Right cardiac atrium (tissue), 5 donors: ENCODE results near the gene PSMD11. TPM values are rescaled to one million over a fixed set of nuclear protein-coding genes. Genes with fewer than 3 reads are reported as not detected.
"Not testable (repeated sequence)": the region's sequence is repeated elsewhere in the genome, so short reads cannot be mapped to it uniquely, and the experiment has no call there.

ENCODE experiments used
- ATAC-seq, 2 donors: fragments of 200-7000 bp; cut with Tn5 transposase; one replicate each; pipeline versions ENCODE4 v1.8.0 to v1.9.1; 2020; ENCODE audit warnings: moderate library complexity in 2 of 2, mild to moderate bottlenecking in 1 of 2
- DNase-seq, 3 donors: peaks; one replicate each; pipeline ENCODE4 v3.0.0-alpha.2; 2020
- H3K27ac ChIP-seq: one replicate; pipeline ENCODE4 v1.5.1; 2013; ENCODE audit warnings: mild to moderate bottlenecking, low read length, control low read depth, moderate library complexity
- H3K27me3 ChIP-seq: one replicate; pipeline ENCODE4 v1.6.1; 2013; ENCODE audit not compliant: control insufficient read depth, insufficient read depth
- H3K4me1 ChIP-seq: one replicate; pipeline ENCODE4 v1.6.1; 2013; ENCODE audit warnings: low read length; ENCODE audit not compliant: control insufficient read depth, insufficient read depth
- H3K4me3 ChIP-seq: one replicate; pipeline ENCODE4 v1.5.1; 2013; ENCODE audit warnings: low read length, control low read depth
- H3K9me3 ChIP-seq: one replicate; pipeline ENCODE4 v1.6.1; 2013; ENCODE audit warnings: low read length; ENCODE audit not compliant: control insufficient read depth
- WGBS: extraction: QIAGEN DNeasy Blood & Tissue Kit; methylation state at CpG from one replicate; pipeline ENCODE4 v1.1.7; 2013; 5-methylcytosine and 5-hydroxymethylcytosine counted together
- intact Hi-C, 4 donors: fragments of 100-400 bp; cut with DNase I; formaldehyde crosslinking; loops; one replicate each; pipeline versions ENCODE4 v1.11.0 to v1.14.0; 2022 to 2023
- long read RNA-seq, 4 donors: library from polyadenylated mRNA; unstranded; transcript quantifications; one replicate each; pipeline ENCODE4 v2.0.0, GENCODE V29; 2020 to 2021
- polyA plus RNA-seq: library from polyadenylated mRNA; stranded (reverse); fragments of 200-250 nt; gene quantifications from one replicate; pipeline ENCODE4 v1.2.3, GENCODE V29; 2013
- total RNA-seq, 4 donors: library from RNA; stranded (reverse); fragmentation: NEBNext Ultra II Directional; extraction: Animal tissue kit (Norgen Biotek cat#: 25700); gene quantifications; one replicate each; pipeline ENCODE4 v1.2.1, GENCODE V29; 2021
- donor health status: healthy with polysubstance abuse.
- donor health status: DM: no; HTN: yes; CAD: no.
- donor health status: DM: no; HTN: no; CAD: no.
- donor health status: DM: no; HTN: yes; CAD: no; lungs with severe emphysema.
- donor health status: DM: yes; HTN: yes; CAD: no.

Gene PSMD11
- 10 to 100 TPM; 55.0 to 79.1 (median 64.4) TPM for total RNA-seq
- 50.8 TPM for polyA plus RNA-seq
- long read RNA-seq, donor 1, full-length matches to known transcripts: 196 of 212 reads
- long read RNA-seq, donor 1, partial matches to known transcripts: 6 of 212 reads
- long read RNA-seq, donor 1, other reads (novel, unspliced or antisense): 10 of 212 reads
- long read RNA-seq, donor 2, full-length matches to known transcripts: 69 of 75 reads
- long read RNA-seq, donor 2, partial matches to known transcripts: 0 of 75 reads
- long read RNA-seq, donor 2, other reads (novel, unspliced or antisense): 6 of 75 reads
- long read RNA-seq, donor 3, full-length matches to known transcripts: 575 of 617 reads
- long read RNA-seq, donor 3, partial matches to known transcripts: 12 of 617 reads
- long read RNA-seq, donor 3, other reads (novel, unspliced or antisense): 30 of 617 reads
- long read RNA-seq, donor 4, full-length matches to known transcripts: 83 of 91 reads
- long read RNA-seq, donor 4, partial matches to known transcripts: 4 of 91 reads
- long read RNA-seq, donor 4, other reads (novel, unspliced or antisense): 4 of 91 reads

DNA sequence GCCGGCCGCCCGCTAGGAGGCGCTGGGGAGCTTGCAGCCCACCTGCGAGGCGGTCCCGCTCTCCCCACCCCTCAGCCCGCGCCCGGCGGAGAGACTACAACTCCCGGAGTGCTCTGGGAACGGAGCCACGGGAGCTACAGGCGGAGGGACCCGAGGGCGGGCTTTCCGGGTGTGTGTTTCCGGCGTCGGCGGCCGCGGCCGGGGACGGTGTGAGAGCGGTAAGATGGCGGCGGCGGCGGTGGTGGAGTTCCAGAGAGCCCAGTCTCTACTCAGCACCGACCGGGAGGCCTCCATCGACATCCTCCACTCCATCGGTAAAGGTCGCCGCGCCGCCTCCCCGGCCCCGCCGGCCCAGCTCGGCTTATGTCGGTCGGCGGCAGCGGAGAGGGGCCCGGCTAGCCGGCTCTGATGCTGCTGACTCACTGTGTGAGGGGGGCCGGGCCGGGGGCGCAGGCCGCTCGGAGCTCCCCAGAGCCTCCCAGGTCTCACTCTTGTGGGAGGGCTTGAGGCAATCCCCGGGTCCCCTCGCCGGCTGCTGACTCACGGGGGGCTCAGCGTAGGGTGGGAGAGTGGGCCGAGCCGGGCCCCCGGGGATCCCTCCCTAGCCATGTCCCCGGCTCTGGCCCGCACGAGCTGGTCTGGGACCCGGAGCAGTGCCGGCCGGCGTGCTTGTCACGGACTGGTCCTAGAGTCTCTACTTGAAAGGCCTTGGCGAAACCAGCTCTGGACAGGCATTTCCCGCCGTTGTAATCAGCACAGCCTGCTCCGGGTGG lies at the start of gene PSMD11:
PSMD11 (plus strand) TSS at position 210 of the 773 bp plus-strand sequence; CDS start at position 224, 14 bp downstream.
- H3K4me1 ChIP-seq: no peaks in the 10 kb centered on the region
- DNase-seq (peak; percentile 99 to 100 (median 99)), ATAC-seq (peak; percentile 98)
- intact Hi-C loops: no loop called here
- peak within 1 kb of the TSS; percentile 54 for H3K27ac ChIP-seq
- under 1% methylated on average over 74 of the region's 74 CpGs for WGBS
- H3K9me3 ChIP-seq: no peaks in the 10 kb centered on the region
- peak within 1 kb of the TSS; percentile 98 for H3K4me3 ChIP-seq
- H3K27me3 ChIP-seq: no peaks in the 10 kb centered on the region

GRCh38 chr17:32396343-32396742 lies 48.0 kb upstream of the PSMD11 start:
- 96% methylated on average over 5 of the region's 5 CpGs for WGBS
- H3K27me3 ChIP-seq: no peaks in the 10 kb centered on the region
- no peaks in the 10 kb centered on the region for H3K4me1 ChIP-seq
- no peak for DNase-seq
- intact Hi-C loops: no loop called here
- no peak overlapping the region for H3K27ac ChIP-seq
- no peak for ATAC-seq
- no peak overlapping the region for H3K4me3 ChIP-seq
- H3K9me3 ChIP-seq: no peaks in the 10 kb centered on the region

DNA sequence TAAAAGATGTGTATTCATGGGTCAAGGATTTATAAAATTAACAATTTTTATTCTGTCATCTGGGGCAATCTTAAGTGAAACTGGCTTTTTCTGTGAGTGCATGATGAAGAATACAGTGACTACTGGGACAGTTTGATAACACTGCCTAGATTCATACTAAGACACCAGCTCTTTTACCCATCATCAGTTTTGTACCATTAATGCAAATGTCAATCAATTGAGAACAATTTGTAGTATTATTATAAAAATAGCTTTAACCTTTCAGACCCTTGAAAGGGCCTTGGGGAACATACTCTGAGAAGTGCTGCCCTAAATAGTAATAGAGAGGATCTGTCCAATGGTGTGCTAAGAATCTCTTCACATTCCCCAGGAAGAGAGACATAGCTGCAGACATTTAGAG lies 45.4 kb upstream of the PSMD11 start:
- intact Hi-C loops: no loop called here
- no peak overlapping the region for H3K27ac ChIP-seq
- no peak for ATAC-seq

DNA sequence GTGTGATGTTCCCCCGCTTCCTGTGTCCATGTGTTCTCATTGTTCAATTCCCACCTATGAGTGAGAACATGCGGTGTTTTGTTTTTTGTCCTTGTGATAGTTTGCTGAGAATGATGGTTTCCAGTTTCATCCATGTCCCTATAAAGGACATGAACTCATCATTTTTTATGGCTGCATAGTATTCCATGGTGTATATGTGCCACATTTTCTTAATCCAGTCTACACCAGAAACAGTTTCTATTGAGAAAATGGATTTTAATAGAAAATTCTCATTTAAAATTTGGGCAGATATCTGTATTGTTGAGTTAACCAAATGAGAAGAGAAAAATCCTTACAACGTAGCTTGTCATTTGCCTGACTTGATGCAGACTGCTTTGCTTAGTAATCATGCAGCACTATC lies 34.2 kb upstream of the PSMD11 start:
- H3K9me3 ChIP-seq, H3K4me3 ChIP-seq, ATAC-seq, H3K27ac ChIP-seq, H3K4me1 ChIP-seq, DNase-seq, intact Hi-C loops, H3K27me3 ChIP-seq: not testable (repeated sequence)
- WGBS: 97% methylated on average over 3 of the region's 3 CpGs

More for the DNA sequence above, 45.4 kb upstream of the PSMD11 start:
- no peaks in the 10 kb centered on the region for H3K27me3 ChIP-seq
- DNase-seq: no peak
- H3K9me3 ChIP-seq: no peaks in the 10 kb centered on the region
- H3K4me3 ChIP-seq: no peak overlapping the region
- H3K4me1 ChIP-seq: no peaks in the 10 kb centered on the region

GRCh38 chr17:32426894-32427293 lies 17.4 kb upstream of the PSMD11 start:
- Histone ChIP-seq H3K4me3 (no peak overlapping the region), H3K27ac (no peak overlapping the region), H3K27me3 (no peaks in the 10 kb centered on the region), H3K9me3 (peaks cover 2% of the 10 kb centered on the region), H3K4me1 (peaks cover 2% of the 10 kb centered on the region)
- ATAC-seq (no peak), DNase-seq (no peak)
- intact Hi-C loops: no loop called here
- WGBS: 83% methylated on average over 4 of the region's 4 CpGs

GRCh38 chr17:32429598-32429997 lies 14.7 kb upstream of the PSMD11 start:
- Histone ChIP-seq H3K27me3 (no peaks in the 10 kb centered on the region), H3K27ac (no peak overlapping the region), H3K4me1 (peaks cover 2% of the 10 kb centered on the region), H3K9me3 (peaks cover 2% of the 10 kb centered on the region), H3K4me3 (no peak overlapping the region)
- intact Hi-C loops: no loop called here
- ATAC-seq (no peak), DNase-seq (no peak)
- 95% methylated on average over 2 of the region's 2 CpGs for WGBS

- DNase-seq (no peak), ATAC-seq (no peak)
- H3K27ac ChIP-seq: no peak overlapping the region
- intact Hi-C loops: no loop called here
- H3K9me3 ChIP-seq: no peaks in the 10 kb centered on the region
- no peaks in the 10 kb centered on the region for H3K4me1 ChIP-seq
- 60% methylated on average over 5 of the region's 5 CpGs for WGBS
- H3K27me3 ChIP-seq: no peaks in the 10 kb centered on the region
- H3K4me3 ChIP-seq: no peak overlapping the region
Observed at GRCh38 chr17:32440722-32441121, 3.6 kb upstream of the PSMD11 start.

DNA sequence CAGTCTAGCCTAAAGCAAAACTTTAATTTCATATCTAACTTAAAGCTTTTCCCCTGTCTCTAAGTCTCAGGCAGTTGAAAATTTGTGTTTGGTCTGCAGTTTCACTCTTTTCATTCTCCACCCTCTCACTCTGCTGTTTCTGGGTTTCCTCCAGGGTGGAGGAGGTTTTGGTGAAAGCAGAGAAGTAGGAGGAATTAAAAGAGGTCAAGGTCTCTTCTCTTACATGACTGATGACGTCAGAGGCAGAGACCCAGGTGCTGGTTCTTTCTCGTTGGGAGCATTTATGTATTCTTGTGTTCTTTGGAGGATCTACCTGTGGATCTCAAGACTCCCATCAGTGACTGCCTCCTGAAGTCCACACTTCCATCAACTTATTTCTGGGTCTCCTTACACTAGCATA lies 2.4 kb upstream of the PSMD11 start:
- ATAC-seq: no peak
- intact Hi-C loops: no loop called here

DNA sequence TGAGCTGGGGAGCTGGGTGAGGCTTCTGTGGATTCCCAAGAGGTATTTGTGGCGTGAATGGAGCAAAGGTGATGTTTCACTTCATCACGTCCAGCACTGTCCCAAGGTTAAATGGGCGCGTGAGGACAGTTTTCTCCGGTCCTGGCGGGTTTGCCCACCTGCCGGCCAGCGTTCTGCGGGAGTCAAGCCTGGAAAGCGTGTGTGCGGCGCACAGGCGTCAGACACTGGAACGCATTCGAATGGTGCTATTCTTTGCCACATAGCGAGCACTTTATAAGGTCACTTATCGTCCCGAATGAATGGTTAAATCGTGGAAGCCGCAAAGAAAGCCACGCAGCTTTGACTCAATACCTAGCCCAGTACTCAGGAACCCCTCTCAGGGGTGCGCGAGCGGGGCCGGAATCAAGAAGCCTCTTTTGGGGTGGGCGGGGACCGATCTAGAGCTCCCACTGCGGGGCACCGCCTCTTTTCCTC lies 446 bp upstream of the PSMD11 start:
- 12% methylated on average over 29 of the region's 29 CpGs for WGBS
- H3K27me3 ChIP-seq: no peaks in the 10 kb centered on the region
- ATAC-seq: peak in 1 of 2 donors; percentile 5
- H3K4me3 ChIP-seq: peak overlapping the region; percentile 98
- intact Hi-C loops: no loop called here
- no peaks in the 10 kb centered on the region for H3K9me3 ChIP-seq
- no peak for DNase-seq
- H3K27ac ChIP-seq: no peak overlapping the region
- H3K4me1 ChIP-seq: no peaks in the 10 kb centered on the region

More for the DNA sequence above, 2.4 kb upstream of the PSMD11 start:
- Histone ChIP-seq H3K4me1 (no peaks in the 10 kb centered on the region), H3K9me3 (no peaks in the 10 kb centered on the region), H3K4me3 (no peak overlapping the region), H3K27me3 (no peaks in the 10 kb centered on the region), H3K27ac (no peak overlapping the region)
- DNase-seq: no peak
- 61% methylated on average over 2 of the region's 2 CpGs for WGBS

- DNase-seq (peak in 1 of 3 donors; percentile 29), ATAC-seq (peak; percentile 38 to 67)
Observed at GRCh38 chr17:32445074-32445415, 735 bp downstream of the PSMD11 start.

GRCh38 chr17:32445497-32445896 lies 1.2 kb downstream of the PSMD11 start:
- Histone ChIP-seq H3K27me3 (no peaks in the 10 kb centered on the region), H3K4me3 (peak overlapping the region; percentile 98), H3K27ac (peak overlapping the region; percentile 54), H3K9me3 (no peaks in the 10 kb centered on the region), H3K4me1 (no peaks in the 10 kb centered on the region)
- DNase-seq (no peak), ATAC-seq (no peak)
- WGBS: 12% methylated on average over 6 of the region's 6 CpGs
- intact Hi-C loops: no loop called here

More at GRCh38 chr17:32445074-32445415, 735 bp downstream of the PSMD11 start:
- H3K27ac ChIP-seq: peak overlapping the region; percentile 54
- H3K4me1 ChIP-seq: no peaks in the 10 kb centered on the region
- no peaks in the 10 kb centered on the region for H3K9me3 ChIP-seq
- intact Hi-C loops: no loop called here
- H3K27me3 ChIP-seq: no peaks in the 10 kb centered on the region
- H3K4me3 ChIP-seq: peak overlapping the region; percentile 98
- under 1% methylated on average over 14 of the region's 14 CpGs for WGBS
